ENCODE data around the gene SQSTM1.
"Not testable (repeated sequence)": the region's sequence is repeated elsewhere in the genome, so short reads cannot be mapped to it uniquely, and the experiment has no call there.

The SQSTM1 gene

GRCh38 chr5:179827680-179828079, 7.0 kb downstream of the SQSTM1 start:
- no peak for DNase-seq

- DNase-seq, result no peak
These were observed 8.2 kb downstream of the SQSTM1 start for GRCh38 chr5:179828756-179829421.

- DNase-seq, result no peak
These were observed 9.2 kb downstream of the SQSTM1 start for GRCh38 chr5:179829732-179830435.

DNA sequence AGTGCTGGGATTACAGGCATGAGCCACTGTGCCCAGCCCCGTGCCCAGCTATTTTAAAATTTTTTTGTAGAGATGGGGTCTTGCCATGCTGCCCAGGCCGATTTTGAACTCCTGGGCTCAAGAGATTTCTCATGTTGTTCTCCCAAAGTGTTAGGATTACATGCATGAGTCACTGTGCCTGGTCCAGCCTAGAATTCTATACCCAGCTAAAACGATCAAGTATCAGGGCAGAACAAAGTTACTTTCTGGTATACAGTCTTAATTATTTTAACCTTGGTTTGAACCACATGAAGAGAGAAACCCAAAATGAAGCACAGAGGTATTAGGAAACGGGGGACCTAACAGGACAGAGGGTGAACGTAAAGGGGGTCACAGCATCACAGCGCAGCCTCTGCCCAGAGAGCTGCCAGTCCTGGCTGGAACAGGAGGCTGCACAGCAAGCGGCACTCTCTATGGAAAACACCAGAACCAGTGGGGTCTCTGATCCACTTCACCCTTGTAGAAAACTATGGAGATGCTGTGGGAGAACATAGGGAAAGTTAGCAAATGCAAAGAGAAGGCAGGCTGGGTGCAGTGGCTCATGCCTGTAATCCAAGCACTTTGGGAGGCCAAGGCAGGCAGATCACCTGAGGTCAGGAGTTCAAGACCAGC, 10.2 kb downstream of the SQSTM1 start:
- DNase-seq, result no peak

- DNase-seq, result no peak
These were observed 11.5 kb downstream of the SQSTM1 start for GRCh38 chr5:179832039-179832745.

GRCh38 chr5:179833056-179833708, 12.5 kb downstream of the SQSTM1 start:
- no peak for DNase-seq

GRCh38 chr5:179833709-179834070, 13.0 kb downstream of the SQSTM1 start:
- DNase-seq, result no peak

GRCh38 chr5:179834120-179834519, 13.4 kb downstream of the SQSTM1 start:
- DNase-seq, result no peak

GRCh38 chr5:179834871-179835270, 14.2 kb downstream of the SQSTM1 start:
- DNase-seq, result not testable (repeated sequence)

DNA sequence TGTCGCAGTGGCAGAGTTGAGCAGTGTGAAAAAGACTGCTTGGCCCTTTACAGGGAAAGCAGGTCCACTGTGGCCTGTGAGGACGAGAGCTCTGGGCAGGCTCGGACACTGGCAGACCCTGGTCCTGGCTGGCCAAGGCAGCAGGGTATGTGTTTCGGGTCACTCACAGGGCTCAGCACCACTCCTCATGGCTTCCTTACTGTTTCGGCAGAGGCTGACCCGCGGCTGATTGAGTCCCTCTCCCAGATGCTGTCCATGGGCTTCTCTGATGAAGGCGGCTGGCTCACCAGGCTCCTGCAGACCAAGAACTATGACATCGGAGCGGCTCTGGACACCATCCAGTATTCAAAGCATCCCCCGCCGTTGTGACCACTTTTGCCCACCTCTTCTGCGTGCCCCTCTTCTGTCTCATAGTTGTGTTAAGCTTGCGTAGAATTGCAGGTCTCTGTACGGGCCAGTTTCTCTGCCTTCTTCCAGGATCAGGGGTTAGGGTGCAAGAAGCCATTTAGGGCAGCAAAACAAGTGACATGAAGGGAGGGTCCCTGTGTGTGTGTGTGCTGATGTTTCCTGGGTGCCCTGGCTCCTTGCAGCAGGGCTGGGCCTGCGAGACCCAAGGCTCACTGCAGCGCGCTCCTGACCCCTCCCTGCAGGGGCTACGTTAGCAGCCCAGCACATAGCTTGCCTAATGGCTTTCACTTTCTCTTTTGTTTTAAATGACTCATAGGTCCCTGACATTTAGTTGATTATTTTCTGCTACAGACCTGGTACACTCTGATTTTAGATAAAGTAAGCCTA, 15.7 kb downstream of the SQSTM1 start:
- DNase-seq, result peak; percentile 44

- no peak for DNase-seq
These were observed 16.6 kb downstream of the SQSTM1 start for GRCh38 chr5:179837076-179838011.

- no peak for DNase-seq
These were observed 18.9 kb downstream of the SQSTM1 start for GRCh38 chr5:179839328-179840256.

DNA sequence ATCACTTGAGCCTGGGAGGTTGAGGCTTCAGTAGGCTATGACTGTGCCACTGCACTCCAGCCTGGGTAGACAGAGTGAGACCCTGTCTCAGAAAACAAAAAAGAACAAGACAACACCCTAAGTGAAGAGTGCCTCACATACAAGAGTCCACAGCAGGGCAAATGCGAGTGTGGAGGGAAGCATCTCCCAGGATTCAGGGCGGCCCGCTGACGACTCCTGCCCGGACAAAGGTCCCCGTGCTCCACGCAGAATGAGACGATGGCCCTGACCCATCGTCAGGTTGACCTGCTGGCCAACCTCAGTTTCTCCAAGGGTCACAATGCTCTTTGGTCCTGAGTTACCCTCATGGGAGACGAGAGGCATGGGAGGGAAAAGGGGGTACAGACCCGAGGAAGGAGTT, 19.6 kb downstream of the SQSTM1 start:
- DNase-seq, result no peak

GRCh38 chr5:179840766-179841165, 20.1 kb downstream of the SQSTM1 start:
- DNase-seq, result no peak

DNA sequence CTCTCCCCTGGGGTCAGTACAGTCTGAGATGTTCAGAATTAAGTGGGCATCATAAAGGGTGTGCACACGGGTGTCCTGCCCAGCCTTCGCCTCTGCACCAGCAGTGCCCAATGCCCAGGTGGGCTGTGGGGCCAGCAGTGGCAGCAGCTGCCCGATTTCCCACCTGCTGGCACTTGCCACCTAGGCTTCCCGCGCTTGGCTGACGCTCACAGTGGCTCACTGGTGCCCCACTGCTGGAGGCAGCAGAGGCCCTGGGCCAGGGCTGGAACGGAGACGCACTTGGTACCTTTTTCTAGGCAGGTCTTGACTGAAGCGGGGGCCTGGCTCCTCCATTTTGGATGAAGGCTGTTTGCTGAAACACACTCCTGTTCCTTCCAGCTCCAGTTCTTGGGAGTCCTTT, 20.9 kb downstream of the SQSTM1 start:
- DNase-seq, result no peak

DNA sequence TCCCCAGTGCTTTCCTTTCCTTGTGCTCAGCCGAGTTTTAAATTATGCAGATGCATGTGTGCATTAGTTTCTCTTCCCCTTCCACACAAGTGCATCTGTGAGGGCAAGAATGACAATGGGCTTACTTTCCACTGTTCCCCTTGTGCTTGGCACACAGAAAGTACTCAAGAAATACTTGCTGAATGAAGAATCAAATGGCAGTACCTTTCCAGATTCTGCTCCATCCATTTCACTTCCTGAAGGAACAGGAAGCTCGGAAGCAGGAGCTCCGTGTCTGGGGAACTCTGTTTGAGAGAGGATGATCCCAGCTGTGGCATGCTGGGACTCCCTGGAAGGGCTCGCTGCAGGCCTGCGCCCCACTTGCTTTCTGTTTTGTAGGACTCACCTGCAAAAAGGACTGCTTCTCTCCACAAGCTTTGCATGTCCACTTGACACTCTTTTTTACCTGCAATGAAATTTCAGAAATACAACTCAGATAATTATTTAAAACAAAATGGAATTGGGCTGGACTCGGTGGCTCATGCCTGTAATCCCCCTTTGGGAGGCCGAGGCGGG, 32.4 kb downstream of the SQSTM1 start:
- no peak for DNase-seq

- DNase-seq, result no peak
These were observed 33.7 kb downstream of the SQSTM1 start for GRCh38 chr5:179854356-179854755.

DNA sequence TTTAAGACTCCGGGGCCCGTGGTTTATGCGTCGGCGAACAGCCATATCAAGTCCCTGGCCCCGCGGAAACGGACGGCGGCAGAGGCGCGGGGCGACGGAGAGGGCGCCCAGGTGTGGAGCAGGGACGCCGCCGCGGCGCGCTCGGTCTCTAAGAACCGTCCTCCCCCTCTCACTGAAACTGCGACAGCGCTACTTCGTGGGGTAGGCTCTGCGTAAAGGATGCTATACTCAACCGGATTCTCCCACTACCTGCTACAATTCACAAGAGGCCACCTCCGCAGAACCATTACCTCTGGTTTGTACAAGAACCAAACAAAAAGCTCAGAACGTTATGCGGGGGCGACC, 37.5 kb downstream of the SQSTM1 start:
- DNase-seq, result no peak

DNA sequence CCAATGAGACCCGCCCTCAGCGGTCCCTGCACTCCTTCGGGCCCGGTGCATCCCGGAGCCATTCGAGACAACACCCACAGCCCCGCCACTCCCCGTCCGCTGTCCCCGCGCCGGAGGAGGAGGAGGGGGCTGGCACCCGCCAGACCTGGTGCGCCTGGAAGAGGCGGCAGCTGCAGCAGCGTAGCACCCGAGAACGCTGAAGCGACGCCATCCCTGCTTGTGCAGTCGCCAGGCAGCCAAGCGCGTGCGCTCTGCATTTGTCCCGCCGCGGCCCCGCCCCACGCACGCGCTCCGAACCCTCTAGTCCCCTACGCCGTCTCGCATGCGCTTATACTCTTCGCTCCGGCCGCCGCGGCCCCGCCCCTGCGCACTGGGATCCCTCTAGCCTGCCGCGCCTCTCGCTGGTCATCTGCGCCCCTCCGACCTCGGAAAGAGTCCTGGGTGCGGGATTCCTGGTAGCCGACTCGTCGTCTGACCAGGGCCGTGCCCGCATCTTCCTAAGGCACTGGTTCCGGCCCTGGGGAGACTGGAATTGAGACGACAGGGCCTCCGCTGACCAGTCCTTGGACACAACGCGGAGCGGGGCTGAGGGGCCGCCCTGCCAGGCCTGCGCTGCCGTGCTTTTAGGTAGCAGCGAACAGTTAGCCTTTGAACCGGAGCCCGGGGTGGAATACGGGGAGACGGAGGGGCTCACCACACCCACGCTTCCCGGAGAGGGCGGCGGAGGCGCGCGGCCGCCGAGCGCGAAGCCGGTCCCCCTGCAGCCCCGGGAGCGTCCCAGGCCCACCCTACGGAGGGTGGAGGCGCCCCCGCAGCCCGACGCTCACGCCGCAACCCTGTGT, 38.1 kb downstream of the SQSTM1 start, which contains the start of gene MRNIP:
Gene MRNIP, minus strand, starts transcription at position 232 of the 842 bp plus-strand sequence. Its CDS starts 21 bp downstream, at position 211.
- DNase-seq, result peak; percentile 84
